ENCODE data around the gene DNTT. TPM values are rescaled to one million over a fixed set of nuclear protein-coding genes. Genes with fewer than 3 reads are reported as not detected.

Gene DNTT
- total RNA-seq, 1 donor from 2014 or later: not detected

DNA sequence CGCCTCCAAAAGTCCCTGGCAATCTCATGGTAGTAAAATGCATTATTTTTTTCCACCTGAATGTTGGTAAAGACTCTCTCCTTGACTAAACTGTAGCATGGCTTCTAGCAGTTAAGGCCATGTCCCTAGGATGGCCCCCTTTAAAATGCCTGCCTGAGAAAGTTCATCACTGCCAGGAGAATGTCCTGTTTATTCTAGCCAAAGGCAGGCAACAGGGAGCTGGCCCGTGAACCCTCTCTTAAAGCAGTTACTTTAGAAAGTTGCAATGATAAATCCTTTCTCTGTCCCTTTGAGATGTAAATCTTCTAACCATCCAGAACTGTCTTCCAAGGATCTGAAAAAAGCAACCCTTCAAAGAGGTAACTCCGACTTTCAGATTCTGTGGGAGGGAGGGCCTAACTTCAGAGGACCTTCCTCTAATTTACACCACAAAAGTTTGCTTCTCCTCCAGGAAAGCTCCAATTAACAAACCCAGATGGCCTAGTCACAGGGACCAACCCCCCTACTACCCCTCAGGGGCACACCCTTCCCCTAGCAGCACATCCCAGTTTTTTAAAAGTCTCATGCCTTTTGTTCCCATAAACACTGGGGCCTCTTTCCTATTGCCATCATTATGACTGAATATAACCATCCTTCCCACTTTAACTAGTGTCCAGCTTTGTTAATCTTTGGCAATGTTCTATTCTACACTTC is 5.5 kb downstream of the DNTT start:
- DNase-seq: no peak

DNA sequence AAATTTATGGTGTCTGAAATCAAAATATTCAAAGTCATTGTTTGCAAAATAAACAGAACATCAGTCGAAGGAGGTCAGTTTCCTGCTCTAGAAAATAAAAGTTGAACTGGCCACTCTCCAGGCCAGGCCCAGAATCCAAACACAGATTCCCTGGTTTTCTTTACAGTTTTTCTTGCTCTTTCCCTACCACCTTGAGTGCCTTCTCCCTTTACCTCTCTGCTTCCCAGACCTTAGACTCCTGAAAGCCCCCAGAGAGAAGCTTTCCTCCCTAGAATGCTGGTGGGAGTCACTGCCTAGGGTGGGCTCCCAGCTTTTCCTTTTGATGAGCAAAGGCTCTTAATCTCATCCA is 6.1 kb downstream of the DNTT start:
- no peak for DNase-seq

DNA sequence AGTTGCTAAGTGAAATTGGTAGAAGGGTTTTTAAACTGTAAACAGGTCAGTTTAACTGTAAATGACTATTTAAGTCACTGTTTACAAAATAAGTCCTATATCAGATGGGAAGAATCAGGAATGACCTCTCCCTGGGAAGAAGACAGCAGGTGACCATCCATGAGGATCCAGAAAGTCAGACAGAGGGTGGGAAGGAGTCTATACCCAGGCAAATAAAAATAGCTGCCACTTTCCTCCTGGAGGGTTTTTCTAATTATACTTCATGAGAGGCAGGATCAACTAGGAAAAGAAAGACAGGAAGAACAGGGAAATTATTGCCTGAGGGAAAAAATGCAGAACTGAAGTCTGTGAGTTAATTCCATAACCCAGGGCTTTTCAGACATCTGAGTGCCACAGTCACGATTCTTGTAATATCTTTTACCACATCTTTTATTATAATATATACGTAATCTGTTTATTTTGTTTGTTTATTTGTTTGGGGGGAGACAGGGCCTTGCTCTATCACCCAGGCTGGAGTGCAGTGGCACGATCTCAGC is 7.0 kb downstream of the DNTT start:
- no peak for DNase-seq

DNA sequence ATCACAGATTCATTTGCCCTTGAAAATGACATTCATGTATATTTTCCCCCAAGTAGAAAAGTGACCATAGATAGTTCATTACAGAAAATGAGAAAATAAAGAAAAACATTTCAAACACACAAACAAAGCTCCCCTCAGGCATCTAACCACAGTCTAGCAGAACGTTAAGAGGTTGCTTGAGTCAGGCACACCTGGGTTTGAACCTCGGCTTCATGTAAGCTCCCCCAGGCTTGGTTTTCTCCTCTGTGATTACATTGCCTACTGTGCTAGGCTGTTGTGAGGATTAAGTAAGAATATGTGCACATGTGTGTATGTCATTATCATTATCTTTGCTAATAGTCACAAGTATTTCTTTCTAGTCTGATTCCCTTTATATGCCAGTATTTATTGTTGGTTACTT is 9.1 kb downstream of the DNTT start:
- DNase-seq: no peak

DNA sequence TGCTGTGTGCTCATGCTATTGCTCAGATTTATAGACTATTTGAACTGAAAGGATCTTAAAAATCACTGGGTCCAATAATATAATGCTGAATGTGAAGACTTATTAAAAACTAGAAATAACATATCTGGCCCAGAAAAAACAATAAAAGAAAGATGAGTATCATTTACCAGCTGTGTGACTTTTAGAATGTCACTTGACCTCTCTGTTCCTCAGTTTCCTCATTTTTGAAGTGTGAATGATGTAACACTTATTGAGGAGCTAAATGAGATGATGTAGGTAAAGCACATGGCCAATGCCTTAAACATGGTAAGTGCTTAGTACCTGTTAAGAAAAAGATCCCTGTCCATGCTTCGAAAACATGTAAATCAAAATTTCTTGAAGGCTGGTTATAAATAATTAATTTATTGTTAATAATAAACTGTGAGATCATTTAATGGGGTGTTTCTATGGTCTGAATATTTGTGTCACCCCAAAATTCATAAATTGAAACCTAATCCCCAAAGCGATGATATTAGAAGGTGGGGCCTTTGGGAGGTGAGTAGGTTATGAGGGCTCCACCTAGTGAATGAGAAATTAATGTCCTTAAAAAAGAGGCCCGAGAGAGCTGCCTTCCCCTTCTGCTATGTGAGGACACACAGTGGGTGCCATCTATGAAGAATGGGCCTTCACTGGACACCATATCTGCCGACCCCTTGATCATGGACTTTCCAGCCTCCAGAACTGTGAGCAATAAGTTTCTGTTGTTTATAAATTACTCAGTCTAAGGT is 13.0 kb downstream of the DNTT start:
- no peak for DNase-seq

DNA sequence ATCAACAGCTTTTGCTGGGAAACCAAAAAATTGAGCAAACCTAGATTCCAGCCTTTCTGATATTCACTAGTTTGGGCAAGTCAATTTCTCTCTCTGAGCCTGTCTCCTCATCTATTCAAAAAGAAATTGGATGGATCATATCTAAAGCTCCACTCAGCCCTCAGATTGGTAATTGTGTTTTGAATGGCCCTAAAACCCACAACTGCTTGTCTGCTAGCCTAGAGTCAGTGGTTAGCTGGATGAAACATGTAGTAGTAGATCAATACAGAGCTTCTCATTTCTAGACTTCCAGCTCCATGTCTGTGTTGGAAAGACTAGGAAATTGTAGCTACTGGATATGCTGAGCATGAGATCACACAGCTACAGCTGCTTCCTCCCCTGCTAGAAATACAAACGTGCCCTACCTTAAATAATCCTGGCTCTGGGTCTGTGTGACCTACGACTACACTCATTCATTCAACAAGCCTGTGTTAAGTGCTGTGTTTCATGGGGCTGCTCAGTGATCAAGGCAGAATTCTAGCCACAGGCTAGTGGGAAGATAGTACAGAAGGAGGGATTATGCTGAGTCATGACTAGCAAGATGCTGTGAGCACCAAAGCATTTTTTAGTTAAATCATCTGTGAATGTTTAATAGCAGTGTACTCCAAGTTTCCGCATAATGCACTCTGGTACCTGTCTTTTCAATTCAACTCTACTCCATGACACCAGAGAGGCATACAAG is 15.7 kb downstream of the DNTT start:
- no peak for DNase-seq

DNA sequence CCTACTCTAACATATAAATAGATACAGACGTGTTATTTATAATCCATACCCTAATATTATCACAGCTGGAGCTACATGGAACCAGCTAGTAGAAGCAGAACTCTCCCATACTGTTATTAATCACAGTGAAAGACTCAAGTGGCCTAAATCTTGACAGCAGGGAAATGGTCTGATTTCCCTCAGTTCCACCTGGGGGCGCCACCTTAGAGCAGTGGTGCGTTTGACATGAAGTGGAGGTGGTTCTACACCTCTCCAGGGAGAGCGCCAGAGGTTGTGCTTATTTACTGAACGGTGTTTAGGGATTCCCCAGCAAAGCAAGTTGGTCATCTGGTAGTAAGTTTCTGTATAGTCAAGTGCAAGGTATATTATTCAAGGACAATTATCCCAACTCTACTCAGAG is 17.6 kb downstream of the DNTT start:
- DNase-seq: no peak

DNA sequence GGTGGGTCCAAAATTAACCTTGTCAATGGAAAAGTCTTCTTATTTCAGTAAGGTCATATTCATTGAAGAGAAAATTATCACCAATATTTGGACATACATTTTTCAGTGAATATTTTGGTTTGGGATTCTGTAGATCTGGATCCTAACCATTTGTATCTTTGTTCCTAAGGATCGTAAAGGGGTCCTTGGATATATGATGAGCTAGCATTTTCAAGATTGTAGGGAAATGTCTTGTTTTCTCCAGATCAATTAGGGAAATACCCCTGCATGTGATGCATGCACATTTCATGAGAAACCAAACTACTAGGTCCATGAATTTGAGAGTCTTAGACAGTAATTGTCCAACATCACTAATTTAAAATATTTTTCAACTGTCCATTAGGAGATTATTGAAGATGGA is 18.0 kb downstream of the DNTT start:
- no peak for DNase-seq

DNA sequence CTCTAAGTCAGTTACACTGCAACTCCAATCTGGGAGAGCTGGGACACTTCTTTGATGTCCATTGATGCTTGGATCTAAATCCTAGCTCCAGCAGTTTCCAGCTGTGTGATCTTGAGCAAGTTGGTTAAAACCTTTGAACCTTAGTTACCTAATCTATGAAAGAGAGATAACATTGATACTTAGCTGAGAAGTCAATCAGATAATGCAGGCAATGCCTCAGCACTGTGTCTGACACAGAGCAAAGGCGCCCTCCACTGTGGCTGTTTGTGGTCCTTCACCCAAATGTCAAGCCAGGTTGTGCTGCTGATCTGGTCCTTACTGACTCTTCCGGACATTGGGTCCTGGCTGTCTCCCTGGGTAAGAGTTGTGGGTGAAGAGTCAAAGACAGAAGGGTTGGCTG is 20.2 kb downstream of the DNTT start:
- DNase-seq: no peak

DNA sequence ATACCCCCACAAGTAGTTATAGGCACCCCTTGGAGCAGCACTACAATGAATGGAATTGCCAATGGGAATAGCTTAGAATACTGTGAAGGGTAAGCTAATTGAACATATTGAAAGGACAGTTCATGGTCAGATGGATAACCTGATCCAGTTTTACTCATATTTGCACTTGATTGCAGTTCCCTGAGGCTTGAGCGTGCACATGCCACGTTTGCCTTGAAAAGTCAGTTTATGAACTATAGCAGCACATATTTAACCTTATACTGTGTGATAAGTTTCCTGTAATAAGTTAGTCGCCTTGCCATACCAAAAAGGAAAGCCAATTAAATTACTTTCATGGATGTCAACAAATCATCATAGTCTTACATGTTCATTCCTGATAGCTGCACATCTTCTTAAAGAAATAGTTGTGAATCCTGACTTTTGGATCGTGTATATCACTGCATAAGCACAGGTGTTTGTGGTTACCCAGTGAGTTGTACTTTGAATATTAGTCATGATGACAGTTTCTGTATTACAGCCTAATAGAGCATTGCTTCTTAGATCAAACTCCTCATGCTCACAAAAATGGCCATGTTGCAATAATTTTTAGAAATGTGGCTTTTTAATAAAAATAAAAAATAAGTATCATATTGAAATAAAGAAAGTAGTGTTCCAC is 21.6 kb downstream of the DNTT start:
- no peak for DNase-seq

DNA sequence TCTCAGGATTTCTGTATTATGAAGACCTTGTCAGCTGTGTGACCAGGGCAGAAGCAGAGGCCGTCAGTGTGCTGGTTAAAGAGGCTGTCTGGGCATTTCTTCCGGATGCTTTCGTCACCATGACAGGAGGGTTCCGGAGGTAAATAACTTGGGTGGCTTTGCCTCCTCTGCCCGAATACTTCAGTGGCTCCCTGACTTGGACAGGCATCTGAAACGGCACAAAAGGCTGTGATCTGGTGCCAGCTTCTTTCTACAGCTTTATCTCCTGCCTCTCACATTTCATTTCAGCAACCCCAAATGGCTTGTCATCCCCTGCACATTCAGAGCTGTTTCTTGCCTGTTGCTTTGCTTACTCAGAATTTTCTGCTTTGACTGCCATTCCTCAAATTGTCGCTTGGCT is 23.2 kb downstream of the DNTT start:
- DNase-seq: no peak

DNA sequence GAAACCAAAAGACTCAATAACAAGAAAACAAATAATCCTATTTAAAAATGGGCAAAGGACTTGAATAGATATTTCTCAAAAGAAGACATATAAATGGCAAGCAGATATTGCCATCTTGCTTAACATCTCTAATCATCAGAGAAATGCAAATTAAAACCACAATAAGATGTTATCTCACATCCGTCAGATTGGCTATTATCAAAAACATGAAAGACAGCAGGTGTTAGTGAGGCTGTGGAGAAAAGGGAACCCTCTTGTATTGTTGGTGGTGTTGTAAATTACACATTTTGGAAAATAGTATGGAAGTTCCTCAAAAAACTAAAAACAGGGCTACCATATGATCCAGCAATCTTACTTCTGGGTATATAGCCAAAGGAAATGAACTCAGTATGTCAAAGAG is 28.9 kb downstream of the DNTT start:
- DNase-seq: no peak

DNA sequence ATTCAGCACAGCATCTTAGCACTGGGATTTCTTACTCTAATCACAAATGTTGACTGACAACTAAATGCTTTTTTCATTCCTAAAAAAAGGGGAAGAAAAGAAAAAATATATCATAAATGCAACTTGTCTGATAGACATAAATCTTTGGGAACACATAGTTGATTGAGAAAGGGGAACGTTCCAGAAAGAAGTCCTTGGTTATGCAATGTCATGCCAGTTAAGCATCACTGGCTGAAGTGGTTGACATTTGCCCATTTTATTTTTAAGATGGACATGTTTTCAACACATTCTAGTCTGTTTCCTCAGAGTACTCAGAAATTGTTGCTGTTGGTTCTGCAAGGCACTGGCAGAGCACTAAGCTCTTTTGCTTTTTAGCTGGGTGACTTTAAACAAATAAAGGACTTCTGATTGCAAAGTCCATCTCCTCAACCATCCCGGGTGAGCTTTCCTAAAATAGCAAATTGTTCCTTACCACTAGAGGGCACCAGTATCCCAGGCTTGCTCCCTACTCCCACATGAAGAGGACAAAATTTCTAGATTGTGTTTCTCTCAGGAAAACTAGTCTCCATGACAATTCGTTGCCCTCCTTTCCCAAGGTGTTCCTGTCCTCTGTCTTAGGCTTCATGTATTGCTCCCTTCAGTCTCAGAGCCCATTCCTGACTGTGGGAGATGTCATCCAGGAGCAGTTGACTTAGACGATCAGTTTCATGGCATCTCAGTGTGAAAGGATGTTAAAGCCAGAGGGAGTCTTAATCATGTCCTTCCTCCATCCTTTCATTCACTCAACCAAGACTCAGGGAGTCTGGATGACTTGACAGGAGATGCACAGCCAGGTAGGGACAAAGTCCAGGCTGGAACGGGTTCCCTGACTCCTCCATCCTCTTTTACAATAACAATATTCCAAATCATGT is 30.6 kb downstream of the DNTT start:
- DNase-seq: peak; percentile 50

DNA sequence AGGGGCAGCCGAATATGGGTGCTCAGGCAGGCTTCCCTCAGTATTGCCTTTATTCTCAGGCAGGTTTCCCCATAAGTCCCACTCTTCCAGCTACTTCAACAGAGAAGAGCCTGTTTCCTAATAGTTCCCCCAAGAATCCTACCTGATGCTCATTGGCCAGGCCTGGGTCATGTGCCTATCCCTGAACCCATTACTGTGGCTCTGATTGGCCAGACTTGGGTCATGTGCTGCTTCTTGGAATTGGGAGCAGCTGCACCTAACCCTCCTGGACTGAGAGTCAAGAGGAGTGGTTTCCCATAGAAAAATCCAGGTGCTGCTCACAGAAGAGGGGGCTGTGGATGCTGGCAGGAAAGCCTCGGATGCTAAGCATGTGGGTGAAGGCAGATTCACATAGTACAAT is 32.9 kb downstream of the DNTT start:
- no peak for DNase-seq

DNA sequence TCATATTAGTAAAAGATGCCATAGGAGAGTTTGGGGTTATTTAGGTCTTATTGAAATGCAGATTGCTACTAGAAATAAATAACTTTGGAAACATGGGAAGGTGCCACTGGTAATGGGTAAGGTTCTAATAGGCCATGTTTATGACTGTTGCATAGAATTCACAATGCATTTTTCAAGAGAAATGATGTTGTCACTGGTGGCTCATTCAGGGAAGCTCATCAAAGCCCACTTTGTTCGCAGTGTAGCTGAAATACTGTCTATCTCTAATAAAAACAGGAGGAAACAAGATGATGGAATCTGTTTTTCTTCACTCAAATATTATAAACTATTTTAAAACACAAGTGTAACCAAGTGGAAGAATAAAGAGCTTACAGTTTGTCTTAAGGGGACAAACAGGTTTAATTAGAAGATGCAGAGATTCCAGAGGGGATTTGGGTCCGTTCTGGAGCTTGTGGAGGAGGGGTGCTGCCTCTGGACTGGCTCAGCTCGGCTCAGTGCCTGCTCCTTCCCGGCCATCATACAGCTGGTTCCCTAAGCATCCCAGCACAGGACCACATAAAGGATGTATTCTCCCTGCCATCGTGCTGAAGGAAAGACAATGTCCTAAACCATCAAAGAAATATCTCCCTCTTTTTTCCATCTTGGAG is 34.2 kb downstream of the DNTT start:
- no peak for DNase-seq

DNA sequence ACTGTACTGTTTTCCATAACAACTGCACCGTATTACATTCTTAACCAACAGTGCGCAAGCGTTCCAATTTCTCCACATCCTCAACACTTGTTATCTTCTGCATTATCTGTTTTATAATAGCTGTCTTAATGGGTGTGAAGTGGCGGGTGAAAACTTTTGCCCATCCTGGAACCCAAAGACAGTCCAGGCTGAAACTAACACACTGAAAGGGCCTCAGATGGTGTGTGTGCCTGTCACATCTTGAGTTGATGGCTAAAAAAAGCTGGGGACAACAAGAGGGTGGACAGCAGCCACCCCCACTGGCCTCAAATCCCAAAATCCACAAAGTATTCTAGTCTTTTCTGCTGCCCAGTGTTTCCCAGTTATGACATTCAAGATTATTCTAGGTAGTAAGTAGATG is 35.1 kb downstream of the DNTT start:
- DNase-seq: no peak

DNA sequence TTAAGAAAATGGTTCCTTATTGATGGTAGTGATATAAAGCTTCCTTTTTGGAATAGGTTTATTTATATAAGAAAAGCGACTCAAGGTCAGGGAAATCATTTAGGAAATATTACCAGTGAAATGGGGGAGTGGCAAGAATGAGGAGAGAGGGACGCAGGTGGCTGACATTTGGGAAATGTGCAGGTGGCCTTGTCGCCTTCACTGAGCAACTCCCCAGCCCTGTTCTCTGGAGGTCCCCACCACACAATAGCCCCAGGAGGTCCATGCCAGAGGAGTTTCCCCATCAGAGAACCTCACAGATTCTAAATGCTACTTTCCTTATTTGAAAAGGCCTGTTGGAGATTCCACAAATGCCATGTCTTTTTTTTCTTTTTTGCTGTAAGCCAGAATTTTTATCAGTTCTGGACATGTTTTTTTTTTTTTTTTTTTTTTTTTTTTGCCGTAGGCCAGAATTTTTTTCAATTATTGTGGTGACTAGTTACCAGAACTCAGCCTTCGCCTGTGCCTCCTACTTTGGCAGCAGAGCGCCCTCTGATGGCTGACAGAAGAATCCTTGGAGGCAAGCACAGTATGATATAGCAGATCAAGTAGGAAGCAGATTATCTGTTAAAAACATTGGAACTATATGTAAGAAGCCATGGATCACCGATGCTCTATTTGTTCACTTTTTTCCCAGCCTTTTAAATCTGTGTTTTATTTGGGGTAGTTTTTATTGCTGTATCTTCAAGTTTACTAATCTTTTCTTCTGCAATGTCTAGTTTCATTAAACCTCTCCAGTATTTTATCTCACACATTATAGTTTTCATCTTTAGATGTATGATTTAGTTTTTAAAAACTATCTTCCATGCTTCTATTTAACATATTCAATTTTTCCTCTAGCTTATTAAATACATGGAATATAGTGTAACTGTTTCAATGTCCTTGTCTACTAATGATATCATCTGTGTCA is 36.0 kb downstream of the DNTT start:
- DNase-seq: peak; percentile 80

DNA sequence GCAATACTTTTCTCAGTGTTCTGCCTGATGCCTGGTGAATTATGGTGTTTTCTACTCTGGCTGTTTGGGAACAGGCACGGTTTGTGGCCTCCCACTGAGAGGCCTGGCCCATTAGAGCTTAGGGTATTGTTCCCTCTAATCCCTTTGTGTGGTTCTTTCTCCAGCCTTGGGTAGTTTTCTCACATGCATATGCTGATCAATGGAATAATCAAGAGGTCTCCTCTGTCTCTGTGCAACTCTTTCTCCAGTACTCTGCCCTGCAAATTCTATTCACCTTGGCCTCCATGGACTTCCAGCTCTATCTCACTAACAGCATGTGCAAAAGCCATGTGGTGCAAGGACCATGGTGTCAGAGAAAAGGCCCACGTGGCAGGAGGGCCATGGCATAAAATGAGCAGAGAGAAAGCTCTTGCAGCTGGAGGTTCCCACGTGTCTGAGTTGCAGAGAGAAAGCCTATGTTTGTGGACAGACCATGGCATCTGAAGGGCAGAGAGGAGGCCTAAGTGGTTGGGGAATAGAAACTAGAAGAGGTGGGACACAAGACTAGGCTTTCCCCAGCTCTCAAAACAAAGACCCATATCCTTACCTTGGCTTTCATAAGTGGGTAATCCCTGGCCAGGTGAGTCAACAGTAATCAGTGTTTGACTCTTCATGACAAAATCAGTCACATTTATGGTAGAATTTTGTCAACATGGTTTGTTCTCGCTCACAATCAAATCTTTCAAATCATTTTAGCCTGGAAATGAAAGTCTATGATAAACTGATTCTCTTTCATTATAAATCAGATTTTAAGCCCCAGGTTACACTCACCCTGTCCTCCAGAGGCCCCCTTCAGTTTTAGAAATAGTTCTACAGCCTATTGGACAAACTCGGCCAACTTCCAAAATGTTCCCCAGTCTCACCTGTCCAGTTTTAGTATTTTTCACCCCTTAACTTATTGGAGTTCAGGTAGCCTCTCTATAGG is 37.3 kb downstream of the DNTT start:
- no peak for DNase-seq

DNA sequence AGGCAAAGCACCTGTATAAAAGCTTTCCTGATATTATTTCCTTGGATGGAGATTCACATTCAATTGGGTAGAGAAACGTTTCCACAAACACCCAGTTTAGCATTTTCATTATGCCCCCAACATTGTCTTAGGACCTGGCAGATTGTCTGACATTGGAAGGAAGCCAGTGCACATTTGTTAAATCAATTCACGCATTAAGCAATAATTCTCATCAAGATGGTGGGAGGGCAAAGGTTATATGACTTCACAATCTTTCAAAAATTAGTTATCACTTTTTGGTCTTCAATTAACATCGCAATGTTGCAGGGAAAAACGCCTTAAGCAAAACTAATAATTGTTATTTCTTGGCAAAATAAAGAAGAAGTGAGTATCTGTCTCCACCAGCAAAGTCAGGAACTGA is 38.2 kb downstream of the DNTT start:
- no peak for DNase-seq

Measured in tongue (tissue), 2 donors.